HEK293 (cell line): ENCODE data around the gene LRIG3.
A peak's percentile ranks its signal among the peaks of the same experiment; 100 is the strongest.

ENCODE experiments used
- CTCF ChIA-PET: fragments of 350-600 bp; formaldehyde crosslinking; extraction: SDS; loops from one replicate; lab custom pipeline; 2021; ENCODE audit warnings: antibody characterized with exemption; lab: Yijun Ruan, JAX
- POLR2A ChIA-PET: fragments of 300-600 bp; formaldehyde crosslinking; extraction: SDS; loops from one replicate; lab custom pipeline; 2020; ENCODE audit warnings: antibody characterized with exemption, inconsistent platforms; lab: Yijun Ruan, JAX
- H3K27ac ChIP-seq: fragments of 200-500 bp; sonication (Bioruptor generic); 2 replicates; pipeline ENCODE4 v1.5.1; 2014; ENCODE audit warnings: low read depth, low read length, control low read depth, inconsistent platforms; ENCODE audit errors: extremely low read depth
- H3K36me3 ChIP-seq, 2 experiments: fragments of 200-500 bp in 1 of 2; sonication (Bioruptor generic) in 1 of 2; 1 replicate in 1 of 2; 2 replicates in 1 of 2; pipeline ENCODE4 v1.5.1; 2014 to 2017; ENCODE audit warnings: inconsistent platforms in 2 of 2, low read length in 2 of 2; ENCODE audit not compliant: control insufficient read depth in 2 of 2, insufficient read depth in 1 of 2
- H3K4me1 ChIP-seq: fragments of 200-500 bp; sonication (Bioruptor generic); 2 replicates; pipeline ENCODE4 v1.5.1; 2014; ENCODE audit warnings: mild to moderate bottlenecking, low read length, inconsistent platforms; ENCODE audit not compliant: control insufficient read depth, insufficient read depth
- H3K4me3 ChIP-seq: 2 replicates; pipeline ENCODE4 v1.5.1; 2011; ENCODE audit warnings: low read depth, mild to moderate bottlenecking, control low read depth, low read length, moderate library complexity
- H3K9me3 ChIP-seq: fragments of 200-500 bp; sonication (Bioruptor generic); 2 replicates; pipeline ENCODE4 v1.5.1; 2014; ENCODE audit warnings: low read depth, low read length, inconsistent platforms; ENCODE audit not compliant: control insufficient read depth, insufficient read depth
- EGR2 ChIP-seq: fragments of 450-650 bp; formaldehyde crosslinking; IDR thresholded peaks from 2 replicates; pipeline ENCODE4 v1.5.1; 2016; ENCODE audit warnings: low read depth, missing biosample characterization, missing genetic modification characterization
- HOXD13 ChIP-seq: sonication (generic); formaldehyde crosslinking; IDR thresholded peaks from 2 replicates; pipeline ENCODE4 v1.8.0; 2022; ENCODE audit warnings: missing genetic modification reagents, borderline replicate concordance
- KLF16 ChIP-seq: fragments of 450-650 bp; formaldehyde crosslinking; IDR thresholded peaks from 2 replicates; pipeline ENCODE4 v1.5.1; 2017; ENCODE audit warnings: missing biosample characterization, missing genetic modification characterization
- KLF8 ChIP-seq: fragments of 450-650 bp; formaldehyde crosslinking; IDR thresholded peaks from 2 replicates; pipeline ENCODE4 v1.5.1; 2016; ENCODE audit warnings: missing biosample characterization, missing genetic modification characterization
- REPIN1 ChIP-seq: fragments of 450-650 bp; formaldehyde crosslinking; IDR thresholded peaks from 2 replicates; pipeline ENCODE4 v1.5.1; 2017; ENCODE audit warnings: missing biosample characterization, missing genetic modification characterization, low read depth
- SCRT1 ChIP-seq: fragments of 450-650 bp; formaldehyde crosslinking; IDR thresholded peaks from 2 replicates; pipeline ENCODE4 v1.5.1; 2016; ENCODE audit warnings: missing biosample characterization, missing genetic modification characterization, borderline replicate concordance
- ZBTB7A ChIP-seq: fragments of 450-650 bp; formaldehyde crosslinking; IDR thresholded peaks from 2 replicates; pipeline ENCODE4 v1.5.1; 2016; ENCODE audit warnings: low read depth, missing biosample characterization, missing genetic modification characterization
- ZEB2 ChIP-seq: fragments of 450-650 bp; formaldehyde crosslinking; IDR thresholded peaks from 2 replicates; pipeline ENCODE4 v1.5.1; 2016; ENCODE audit warnings: missing biosample characterization, missing genetic modification characterization
- ZFP3 ChIP-seq: fragments of 450-650 bp; formaldehyde crosslinking; IDR thresholded peaks from 2 replicates; pipeline ENCODE4 v1.5.1; 2016; ENCODE audit warnings: low read depth, missing biosample characterization, missing genetic modification characterization
- ZFP37 ChIP-seq: fragments of 450-650 bp; formaldehyde crosslinking; IDR thresholded peaks from 2 replicates; pipeline ENCODE4 v1.5.1; 2016; ENCODE audit warnings: missing biosample characterization, missing genetic modification characterization
- ZIC2 ChIP-seq: fragments of 450-650 bp; formaldehyde crosslinking; IDR thresholded peaks from 2 replicates; pipeline ENCODE4 v1.5.1; 2016; ENCODE audit warnings: missing biosample characterization, missing genetic modification characterization
- ZNF114 ChIP-seq: fragments of 450-650 bp; formaldehyde crosslinking; IDR thresholded peaks from 2 replicates; pipeline ENCODE4 v1.5.0; 2017; ENCODE audit warnings: missing biosample characterization, missing genetic modification characterization
- ZNF146 ChIP-seq: fragments of 450-650 bp; formaldehyde crosslinking; IDR thresholded peaks from 2 replicates; pipeline ENCODE4 v1.5.1; 2016; ENCODE audit warnings: missing biosample characterization, missing genetic modification characterization
- ZNF202 ChIP-seq: fragments of 450-650 bp; formaldehyde crosslinking; IDR thresholded peaks from 2 replicates; pipeline ENCODE4 v1.5.1; 2016; ENCODE audit warnings: missing biosample characterization, missing genetic modification characterization, borderline replicate concordance
- ZNF239 ChIP-seq: fragments of 450-650 bp; formaldehyde crosslinking; IDR thresholded peaks from 2 replicates; pipeline ENCODE4 v1.5.1; 2016; ENCODE audit warnings: missing biosample characterization, missing genetic modification characterization
- ZNF24 ChIP-seq: fragments of 450-650 bp; formaldehyde crosslinking; IDR thresholded peaks from 2 replicates; pipeline ENCODE4 v1.5.1; 2016; ENCODE audit warnings: missing biosample characterization, missing genetic modification characterization
- ZNF311 ChIP-seq: fragments of 450-650 bp; formaldehyde crosslinking; IDR thresholded peaks from 2 replicates; pipeline ENCODE4 v1.5.1; 2017; ENCODE audit warnings: missing biosample characterization, missing genetic modification characterization, borderline replicate concordance
- ZNF529 ChIP-seq: fragments of 450-650 bp; formaldehyde crosslinking; IDR thresholded peaks from 2 replicates; pipeline ENCODE4 v1.5.1; 2017; ENCODE audit warnings: missing genetic modification characterization, missing biosample characterization; ENCODE audit not compliant: insufficient replicate concordance
- ZNF600 ChIP-seq: fragments of 450-650 bp; formaldehyde crosslinking; IDR thresholded peaks from 2 replicates; pipeline ENCODE4 v1.5.1; 2016; ENCODE audit warnings: missing biosample characterization, missing genetic modification characterization
- ZSCAN5A ChIP-seq: fragments of 450-650 bp; formaldehyde crosslinking; IDR thresholded peaks from 2 replicates; pipeline ENCODE4 v1.5.1; 2016; ENCODE audit warnings: missing biosample characterization, missing genetic modification characterization
- TF ChIP-seq, protein P1 (sequence below): fragments of 450-650 bp; formaldehyde crosslinking; IDR thresholded peaks from 2 replicates; pipeline ENCODE4 v1.5.1; 2016; ENCODE audit warnings: missing biosample characterization, missing genetic modification characterization, low read depth
- TF ChIP-seq, protein P2 (sequence below): fragments of 450-650 bp; formaldehyde crosslinking; IDR thresholded peaks from 2 replicates; pipeline ENCODE4 v1.5.0; 2017; ENCODE audit warnings: missing biosample characterization, missing genetic modification characterization, borderline replicate concordance

LRIG3 gene

DNA sequence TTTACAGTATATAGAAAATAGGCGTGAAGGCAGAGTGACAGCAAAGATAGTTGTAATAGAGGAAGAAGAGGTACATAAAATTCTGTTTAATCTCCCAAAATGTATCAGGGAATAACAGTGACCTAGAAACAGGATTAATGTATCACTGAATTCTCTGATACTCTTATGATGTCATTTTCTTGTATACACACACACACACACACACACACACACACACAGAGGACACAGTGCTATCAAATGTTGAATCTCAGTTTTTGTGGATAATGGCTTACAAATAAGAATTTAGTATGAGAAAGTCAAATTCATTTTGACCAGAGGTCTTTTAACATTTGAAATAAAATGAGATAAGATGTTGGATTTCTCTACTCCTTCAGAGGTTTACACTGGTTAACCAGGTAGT is 4.3 kb upstream of the LRIG3 start (continued):
- TF ChIP-seq, protein P1, sequence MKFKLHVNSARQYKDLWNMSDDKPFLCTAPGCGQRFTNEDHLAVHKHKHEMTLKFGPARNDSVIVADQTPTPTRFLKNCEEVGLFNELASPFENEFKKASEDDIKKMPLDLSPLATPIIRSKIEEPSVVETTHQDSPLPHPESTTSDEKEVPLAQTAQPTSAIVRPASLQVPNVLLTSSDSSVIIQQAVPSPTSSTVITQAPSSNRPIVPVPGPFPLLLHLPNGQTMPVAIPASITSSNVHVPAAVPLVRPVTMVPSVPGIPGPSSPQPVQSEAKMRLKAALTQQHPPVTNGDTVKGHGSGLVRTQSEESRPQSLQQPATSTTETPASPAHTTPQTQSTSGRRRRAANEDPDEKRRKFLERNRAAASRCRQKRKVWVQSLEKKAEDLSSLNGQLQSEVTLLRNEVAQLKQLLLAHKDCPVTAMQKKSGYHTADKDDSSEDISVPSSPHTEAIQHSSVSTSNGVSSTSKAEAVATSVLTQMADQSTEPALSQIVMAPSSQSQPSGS = peak; percentile 93
- TF ChIP-seq SCRT1 (tag by site-specific recombination) (no peak), ZBTB7A (tag by site-specific recombination) (no peak), ZFP3 (tag by site-specific recombination) (no peak), ZNF24 (tag by site-specific recombination) (no peak), ZNF239 (tag by site-specific recombination) (no peak), ZNF114 (no peak)

GRCh38 chr12:58923781-58924180 is 3.5 kb upstream of the LRIG3 start:
- no peak overlapping the region for H3K27ac ChIP-seq
- POLR2A ChIA-PET = no interaction called here
- CTCF ChIA-PET = interaction anchor here (0.6 to 0.7 kb wide), 2 partner anchors 148 to 163 kb away, joined by 3 read pairs; no protein-coding TSS in a partner anchor
- H3K4me1 ChIP-seq = peaks cover 41% of the 10 kb centered on the region
- no peak for TF ChIP-seq ZIC2
- no peak for TF ChIP-seq ZNF529
- TF ChIP-seq ZSCAN5A = no peak
- no peak for TF ChIP-seq ZNF202 (tag by site-specific recombination)
- TF ChIP-seq ZNF146 (tag by site-specific recombination) = no peak
- TF ChIP-seq, protein P2, sequence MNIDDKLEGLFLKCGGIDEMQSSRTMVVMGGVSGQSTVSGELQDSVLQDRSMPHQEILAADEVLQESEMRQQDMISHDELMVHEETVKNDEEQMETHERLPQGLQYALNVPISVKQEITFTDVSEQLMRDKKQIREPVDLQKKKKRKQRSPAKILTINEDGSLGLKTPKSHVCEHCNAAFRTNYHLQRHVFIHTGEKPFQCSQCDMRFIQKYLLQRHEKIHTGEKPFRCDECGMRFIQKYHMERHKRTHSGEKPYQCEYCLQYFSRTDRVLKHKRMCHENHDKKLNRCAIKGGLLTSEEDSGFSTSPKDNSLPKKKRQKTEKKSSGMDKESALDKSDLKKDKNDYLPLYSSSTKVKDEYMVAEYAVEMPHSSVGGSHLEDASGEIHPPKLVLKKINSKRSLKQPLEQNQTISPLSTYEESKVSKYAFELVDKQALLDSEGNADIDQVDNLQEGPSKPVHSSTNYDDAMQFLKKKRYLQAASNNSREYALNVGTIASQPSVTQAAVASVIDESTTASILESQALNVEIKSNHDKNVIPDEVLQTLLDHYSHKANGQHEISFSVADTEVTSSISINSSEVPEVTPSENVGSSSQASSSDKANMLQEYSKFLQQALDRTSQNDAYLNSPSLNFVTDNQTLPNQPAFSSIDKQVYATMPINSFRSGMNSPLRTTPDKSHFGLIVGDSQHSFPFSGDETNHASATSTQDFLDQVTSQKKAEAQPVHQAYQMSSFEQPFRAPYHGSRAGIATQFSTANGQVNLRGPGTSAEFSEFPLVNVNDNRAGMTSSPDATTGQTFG = no peak
- TF ChIP-seq HOXD13 (CRISPR knock-in tag) = no peak
- no peak for TF ChIP-seq EGR2 (tag by site-specific recombination)
- TF ChIP-seq REPIN1 (tag by site-specific recombination) = no peak
- TF ChIP-seq ZFP37 (tag by site-specific recombination) = no peak
- TF ChIP-seq KLF16 (tag by site-specific recombination) = no peak
- no peak for TF ChIP-seq ZNF600 (tag by site-specific recombination)
- no peak for TF ChIP-seq ZNF311 (tag by site-specific recombination)
- TF ChIP-seq ZEB2 (tag by site-specific recombination) = no peak
- TF ChIP-seq KLF8 = no peak
- H3K9me3 ChIP-seq = no peaks in the 10 kb centered on the region
- no peak overlapping the region for H3K4me3 ChIP-seq
- H3K36me3 ChIP-seq = no peaks in the 10 kb centered on the region
